HepG2 (cell line): ENCODE results near the gene EPB41L2. TPM values are rescaled to one million over a fixed set of nuclear protein-coding genes. Genes with fewer than 3 reads are reported as not detected.

ENCODE experiments used
- ARID2 ChIP-seq: sonication (generic); formaldehyde crosslinking; IDR thresholded peaks from 2 replicates; pipeline ENCODE4 v1.8.1; 2022; ENCODE audit warnings: mild to moderate bottlenecking, missing genetic modification reagents, borderline replicate concordance
- ATRX ChIP-seq: sonication (generic); formaldehyde crosslinking; IDR thresholded peaks from 2 replicates; pipeline ENCODE4 v1.4.0; 2020; ENCODE audit warnings: missing genetic modification reagents, borderline replicate concordance
- KAT8 ChIP-seq: IDR thresholded peaks from 2 replicates; pipeline ENCODE4 v1.6.1; 2016; ENCODE audit warnings: missing genetic modification reagents, missing compliant biosample characterization
- MTA3 ChIP-seq: sonication (generic); formaldehyde crosslinking; IDR thresholded peaks from 2 replicates; pipeline ENCODE4 v1.4.0; 2020; ENCODE audit warnings: missing genetic modification reagents
- NAIF1 ChIP-seq: sonication (generic); formaldehyde crosslinking; IDR thresholded peaks from 2 replicates; pipeline ENCODE4 v1.5.0; 2020; ENCODE audit warnings: mild to moderate bottlenecking, missing genetic modification reagents, borderline replicate concordance
- NR3C1 ChIP-seq: sonication (generic); formaldehyde crosslinking; IDR thresholded peaks from 2 replicates; pipeline ENCODE4 v1.4.0; 2020; ENCODE audit warnings: missing genetic modification reagents
- SRF ChIP-seq: IDR thresholded peaks from 2 replicates; pipeline ENCODE4 v1.6.1; 2011; ENCODE audit warnings: mild to moderate bottlenecking, low read depth, low read length, moderate library complexity
- polyA plus RNA-seq, 8 experiments: library from polyadenylated mRNA; depleted of rRNA in 3 of 8; stranded (reverse) in 7 of 8; unstranded in 1 of 8; fragments of >200 nt; fragmentation: Illumina TruSeq in 4 of 8; extraction: Trizol in 4 of 8; gene quantifications; 2 replicates each; pipeline versions ENCODE4 v1.2.1 to v1.2.3, GENCODE V29; 2011 to 2016; ENCODE audit warnings: low read depth in 4 of 8, missing spikeins in 1 of 8, mixed read lengths in 1 of 8; ENCODE audit not compliant: insufficient read depth in 1 of 8
- total RNA-seq, 5 experiments: library from RNA; depleted of rRNA; stranded (reverse); fragments of >200 nt; fragmentation: Illumina TruSeq; extraction: Trizol; gene quantifications; 2 replicates each; pipeline ENCODE4 v1.2.3, GENCODE V29; 2016; ENCODE audit warnings: low read depth in 1 of 5
- TF ChIP-seq, protein P1 (sequence below), 2 experiments: sonication (generic) in 1 of 2; formaldehyde crosslinking in 1 of 2; IDR thresholded peaks; 2 replicates each; pipeline versions ENCODE4 v1.4.0 to v1.6.1; 2016 to 2020; ENCODE audit warnings: borderline replicate concordance in 1 of 2, low read depth in 1 of 2, mild to moderate bottlenecking in 1 of 2, missing genetic modification reagents in 1 of 2
- TF ChIP-seq, protein P2 (sequence below): IDR thresholded peaks from 2 replicates; pipeline ENCODE4 v1.6.1; 2018; ENCODE audit warnings: missing genetic modification reagents
- TF ChIP-seq, protein P3 (sequence below): sonication (generic); formaldehyde crosslinking; IDR thresholded peaks from 2 replicates; pipeline ENCODE4 v1.4.0; 2020; ENCODE audit warnings: missing genetic modification reagents, mild to moderate bottlenecking, borderline replicate concordance
- TF ChIP-seq, protein P4 (sequence below): IDR thresholded peaks from 2 replicates; pipeline ENCODE4 v1.6.1; 2016; ENCODE audit warnings: mild to moderate bottlenecking, missing biosample characterization, missing genetic modification reagents
- TF ChIP-seq, protein P5 (sequence below): sonication (generic); formaldehyde crosslinking; IDR thresholded peaks from 2 replicates; pipeline ENCODE4 v1.8.1; 2023; ENCODE audit warnings: mild to moderate bottlenecking, inconsistent platforms, moderate library complexity, missing genetic modification reagents, borderline replicate concordance
- TF ChIP-seq, protein P6 (sequence below): sonication (generic); formaldehyde crosslinking; IDR thresholded peaks from 2 replicates; pipeline ENCODE4 v1.8.0; 2022; ENCODE audit warnings: low read depth, missing genetic modification reagents

EPB41L2 gene
- total and polyA plus RNA-seq, 2 of the 13 experiments (the other 11 are each of a cell fraction or from before 2014, with no cell fraction given): 41.7 to 56.4 TPM

DNA sequence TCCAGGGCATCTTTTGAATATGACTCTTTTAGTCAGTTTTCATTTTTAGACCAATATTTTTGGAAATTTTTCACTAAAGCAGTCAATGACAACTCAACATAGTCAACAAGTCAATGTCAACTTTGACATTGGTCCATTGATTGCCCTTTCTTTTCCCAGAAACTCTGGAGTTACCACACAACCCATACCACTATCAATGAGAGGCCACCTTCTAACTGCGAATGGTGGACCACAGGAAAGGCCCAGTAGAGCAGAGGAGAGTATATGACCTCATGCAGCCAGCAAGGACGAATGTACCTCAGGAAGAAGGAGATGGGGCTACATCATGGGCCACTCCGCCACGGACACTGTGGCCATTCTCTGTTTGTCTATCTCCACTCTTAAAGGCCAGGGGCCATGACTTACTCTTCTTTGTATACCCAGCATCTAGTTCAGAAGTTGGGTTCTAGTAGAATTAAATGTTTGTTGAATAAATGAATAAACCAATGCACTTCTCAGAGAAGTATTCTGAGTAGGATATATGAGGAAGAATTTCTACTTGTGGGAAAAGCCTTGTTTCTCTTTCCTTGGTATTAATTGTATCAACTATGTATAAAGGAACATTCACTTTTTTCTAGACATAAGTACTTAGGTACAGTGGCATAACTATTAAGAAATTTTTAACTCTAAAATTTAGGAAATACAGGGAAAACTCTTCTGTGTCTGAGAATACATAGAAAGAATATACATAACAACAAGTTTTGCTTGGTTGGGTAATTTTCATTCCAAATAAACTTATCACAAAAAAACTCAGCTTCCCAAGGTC lies 236.4 kb downstream of the EPB41L2 start (continued):
- TF ChIP-seq, protein P1, sequence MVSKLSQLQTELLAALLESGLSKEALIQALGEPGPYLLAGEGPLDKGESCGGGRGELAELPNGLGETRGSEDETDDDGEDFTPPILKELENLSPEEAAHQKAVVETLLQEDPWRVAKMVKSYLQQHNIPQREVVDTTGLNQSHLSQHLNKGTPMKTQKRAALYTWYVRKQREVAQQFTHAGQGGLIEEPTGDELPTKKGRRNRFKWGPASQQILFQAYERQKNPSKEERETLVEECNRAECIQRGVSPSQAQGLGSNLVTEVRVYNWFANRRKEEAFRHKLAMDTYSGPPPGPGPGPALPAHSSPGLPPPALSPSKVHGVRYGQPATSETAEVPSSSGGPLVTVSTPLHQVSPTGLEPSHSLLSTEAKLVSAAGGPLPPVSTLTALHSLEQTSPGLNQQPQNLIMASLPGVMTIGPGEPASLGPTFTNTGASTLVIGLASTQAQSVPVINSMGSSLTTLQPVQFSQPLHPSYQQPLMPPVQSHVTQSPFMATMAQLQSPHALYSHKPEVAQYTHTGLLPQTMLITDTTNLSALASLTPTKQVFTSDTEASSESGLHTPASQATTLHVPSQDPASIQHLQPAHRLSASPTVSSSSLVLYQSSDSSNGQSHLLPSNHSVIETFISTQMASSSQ (IDR thresholded peaks at IDR 0.05; ENCODE audit: low read depth): no peak
- TF ChIP-seq, protein P1 (CRISPR knock-in tag; IDR thresholded peaks at IDR 0.05; ENCODE audit: borderline replicate concordance): 0 out of 2 replicates have a peak, but pooled peaks have one; percentile 33
- TF ChIP-seq, protein P2, sequence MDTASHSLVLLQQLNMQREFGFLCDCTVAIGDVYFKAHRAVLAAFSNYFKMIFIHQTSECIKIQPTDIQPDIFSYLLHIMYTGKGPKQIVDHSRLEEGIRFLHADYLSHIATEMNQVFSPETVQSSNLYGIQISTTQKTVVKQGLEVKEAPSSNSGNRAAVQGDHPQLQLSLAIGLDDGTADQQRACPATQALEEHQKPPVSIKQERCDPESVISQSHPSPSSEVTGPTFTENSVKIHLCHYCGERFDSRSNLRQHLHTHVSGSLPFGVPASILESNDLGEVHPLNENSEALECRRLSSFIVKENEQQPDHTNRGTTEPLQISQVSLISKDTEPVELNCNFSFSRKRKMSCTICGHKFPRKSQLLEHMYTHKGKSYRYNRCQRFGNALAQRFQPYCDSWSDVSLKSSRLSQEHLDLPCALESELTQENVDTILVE (CRISPR knock-in tag): no peak
- TF ChIP-seq NAIF1 (CRISPR knock-in tag) (no peak; the same call in 1 of the 2 replicates), ATRX (CRISPR knock-in tag) (no peak), SRF (no peak), KAT8 (CRISPR knock-in tag) (no peak; the same call in 1 of the 2 replicates), NR3C1 (CRISPR knock-in tag) (no peak), MTA3 (CRISPR knock-in tag) (no peak), ARID2 (CRISPR knock-in tag) (no peak)
- TF ChIP-seq, protein P3, sequence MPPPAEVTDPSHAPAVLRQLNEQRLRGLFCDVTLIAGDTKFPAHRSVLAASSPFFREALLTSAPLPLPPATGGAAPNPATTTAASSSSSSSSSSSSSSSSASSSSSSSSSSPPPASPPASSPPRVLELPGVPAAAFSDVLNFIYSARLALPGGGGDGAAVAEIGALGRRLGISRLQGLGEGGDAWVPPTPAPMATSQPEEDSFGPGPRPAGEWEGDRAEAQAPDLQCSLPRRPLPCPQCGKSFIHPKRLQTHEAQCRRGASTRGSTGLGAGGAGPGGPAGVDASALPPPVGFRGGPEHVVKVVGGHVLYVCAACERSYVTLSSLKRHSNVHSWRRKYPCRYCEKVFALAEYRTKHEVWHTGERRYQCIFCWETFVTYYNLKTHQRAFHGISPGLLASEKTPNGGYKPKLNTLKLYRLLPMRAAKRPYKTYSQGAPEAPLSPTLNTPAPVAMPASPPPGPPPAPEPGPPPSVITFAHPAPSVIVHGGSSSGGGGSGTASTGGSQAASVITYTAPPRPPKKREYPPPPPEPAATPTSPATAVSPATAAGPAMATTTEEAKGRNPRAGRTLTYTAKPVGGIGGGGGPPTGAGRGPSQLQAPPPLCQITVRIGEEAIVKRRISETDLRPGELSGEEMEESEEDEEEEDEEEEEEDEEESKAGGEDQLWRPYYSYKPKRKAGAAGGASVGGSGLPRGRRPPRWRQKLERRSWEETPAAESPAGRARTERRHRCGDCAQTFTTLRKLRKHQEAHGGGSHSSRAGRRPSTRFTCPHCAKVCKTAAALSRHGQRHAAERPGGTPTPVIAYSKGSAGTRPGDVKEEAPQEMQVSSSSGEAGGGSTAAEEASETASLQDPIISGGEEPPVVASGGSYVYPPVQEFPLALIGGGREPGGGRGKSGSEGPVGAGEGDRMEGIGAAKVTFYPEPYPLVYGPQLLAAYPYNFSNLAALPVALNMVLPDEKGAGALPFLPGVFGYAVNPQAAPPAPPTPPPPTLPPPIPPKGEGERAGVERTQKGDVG (CRISPR knock-in tag): no peak
- TF ChIP-seq, protein P4, sequence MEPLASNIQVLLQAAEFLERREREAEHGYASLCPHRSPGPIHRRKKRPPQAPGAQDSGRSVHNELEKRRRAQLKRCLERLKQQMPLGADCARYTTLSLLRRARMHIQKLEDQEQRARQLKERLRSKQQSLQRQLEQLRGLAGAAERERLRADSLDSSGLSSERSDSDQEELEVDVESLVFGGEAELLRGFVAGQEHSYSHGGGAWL (CRISPR knock-in tag): no peak
- TF ChIP-seq, protein P5, sequence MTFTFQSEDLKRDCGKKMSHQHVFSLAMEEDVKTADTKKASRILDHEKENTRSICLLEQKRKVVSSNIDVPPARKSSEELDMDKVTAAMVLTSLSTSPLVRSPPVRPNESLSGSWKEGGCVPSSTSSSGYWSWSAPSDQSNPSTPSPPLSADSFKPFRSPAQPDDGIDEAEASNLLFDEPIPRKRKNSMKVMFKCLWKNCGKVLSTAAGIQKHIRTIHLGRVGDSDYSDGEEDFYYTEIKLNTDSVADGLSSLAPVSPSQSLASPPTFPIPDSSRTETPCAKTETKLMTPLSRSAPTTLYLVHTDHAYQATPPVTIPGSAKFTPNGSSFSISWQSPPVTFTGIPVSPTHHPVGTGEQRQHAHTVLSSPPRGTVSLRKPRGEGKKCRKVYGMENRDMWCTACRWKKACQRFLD: no peak
- TF ChIP-seq, protein P6, sequence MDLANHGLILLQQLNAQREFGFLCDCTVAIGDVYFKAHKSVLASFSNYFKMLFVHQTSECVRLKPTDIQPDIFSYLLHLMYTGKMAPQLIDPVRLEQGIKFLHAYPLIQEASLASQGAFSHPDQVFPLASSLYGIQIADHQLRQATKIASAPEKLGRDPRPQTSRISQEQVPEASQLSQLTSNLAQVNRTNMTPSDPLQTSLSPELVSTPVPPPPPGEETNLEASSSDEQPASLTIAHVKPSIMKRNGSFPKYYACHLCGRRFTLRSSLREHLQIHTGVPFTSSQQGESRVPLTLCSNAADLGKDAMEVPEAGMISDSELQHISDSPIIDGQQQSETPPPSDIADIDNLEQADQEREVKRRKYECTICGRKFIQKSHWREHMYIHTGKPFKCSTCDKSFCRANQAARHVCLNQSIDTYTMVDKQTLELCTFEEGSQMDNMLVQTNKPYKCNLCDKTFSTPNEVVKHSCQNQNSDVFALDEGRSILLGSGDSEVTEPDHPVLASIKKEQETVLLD: no peak
